ENCODE data around the gene PRKCQ.

Gene PRKCQ

DNA sequence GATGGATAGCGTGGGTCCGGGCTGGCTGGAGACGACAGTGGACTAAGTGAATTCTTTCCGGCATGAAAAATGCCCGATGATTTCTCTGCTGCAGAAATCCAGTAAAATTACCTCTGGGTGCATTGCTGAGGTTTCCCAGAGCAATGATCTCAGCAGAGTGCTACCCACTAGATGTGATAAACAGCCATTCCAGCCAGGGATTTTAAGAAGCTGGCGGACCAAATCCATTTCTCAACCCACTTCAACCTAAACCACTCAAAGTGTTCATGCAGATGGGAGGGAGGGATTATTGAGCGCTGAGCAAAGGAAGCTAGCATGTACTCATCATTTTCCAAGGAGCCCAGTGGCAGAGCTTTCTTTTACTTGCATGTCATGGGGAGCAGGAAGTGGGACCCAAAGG is 116.7 kb downstream of the PRKCQ start:
- no peak overlapping the region for H3K4me3 ChIP-seq (ENCODE audit: low read depth, low read length)
- TF ChIP-seq, protein P1, sequence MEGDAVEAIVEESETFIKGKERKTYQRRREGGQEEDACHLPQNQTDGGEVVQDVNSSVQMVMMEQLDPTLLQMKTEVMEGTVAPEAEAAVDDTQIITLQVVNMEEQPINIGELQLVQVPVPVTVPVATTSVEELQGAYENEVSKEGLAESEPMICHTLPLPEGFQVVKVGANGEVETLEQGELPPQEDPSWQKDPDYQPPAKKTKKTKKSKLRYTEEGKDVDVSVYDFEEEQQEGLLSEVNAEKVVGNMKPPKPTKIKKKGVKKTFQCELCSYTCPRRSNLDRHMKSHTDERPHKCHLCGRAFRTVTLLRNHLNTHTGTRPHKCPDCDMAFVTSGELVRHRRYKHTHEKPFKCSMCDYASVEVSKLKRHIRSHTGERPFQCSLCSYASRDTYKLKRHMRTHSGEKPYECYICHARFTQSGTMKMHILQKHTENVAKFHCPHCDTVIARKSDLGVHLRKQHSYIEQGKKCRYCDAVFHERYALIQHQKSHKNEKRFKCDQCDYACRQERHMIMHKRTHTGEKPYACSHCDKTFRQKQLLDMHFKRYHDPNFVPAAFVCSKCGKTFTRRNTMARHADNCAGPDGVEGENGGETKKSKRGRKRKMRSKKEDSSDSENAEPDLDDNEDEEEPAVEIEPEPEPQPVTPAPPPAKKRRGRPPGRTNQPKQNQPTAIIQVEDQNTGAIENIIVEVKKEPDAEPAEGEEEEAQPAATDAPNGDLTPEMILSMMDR (IDR thresholded peaks at IDR 0.05; ENCODE audit: low read depth, low read length) = no peak

DNA sequence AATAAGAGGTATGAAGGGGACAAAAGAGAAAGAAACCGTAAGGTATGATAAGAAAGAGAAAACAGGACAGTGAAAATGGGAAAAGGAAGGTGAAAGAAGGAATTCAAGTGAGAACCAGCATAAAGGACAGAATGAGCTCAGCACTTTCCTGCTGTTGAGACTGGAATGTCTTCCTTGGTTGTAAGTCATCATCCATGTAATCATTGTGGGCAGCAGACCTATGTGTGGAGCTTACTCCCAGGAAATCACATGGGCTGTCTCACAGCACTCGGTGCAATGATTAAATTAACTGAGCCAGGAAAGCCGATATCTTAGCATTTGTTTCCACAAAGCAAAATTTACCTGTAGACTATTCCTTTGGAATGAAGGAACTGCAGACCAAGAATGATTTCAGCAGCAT is 118.1 kb downstream of the PRKCQ start:
- TF ChIP-seq, protein P1 (IDR thresholded peaks at IDR 0.05; ENCODE audit: low read depth, low read length) = no peak
- no peak overlapping the region for H3K4me3 ChIP-seq (ENCODE audit: low read depth, low read length)

DNA sequence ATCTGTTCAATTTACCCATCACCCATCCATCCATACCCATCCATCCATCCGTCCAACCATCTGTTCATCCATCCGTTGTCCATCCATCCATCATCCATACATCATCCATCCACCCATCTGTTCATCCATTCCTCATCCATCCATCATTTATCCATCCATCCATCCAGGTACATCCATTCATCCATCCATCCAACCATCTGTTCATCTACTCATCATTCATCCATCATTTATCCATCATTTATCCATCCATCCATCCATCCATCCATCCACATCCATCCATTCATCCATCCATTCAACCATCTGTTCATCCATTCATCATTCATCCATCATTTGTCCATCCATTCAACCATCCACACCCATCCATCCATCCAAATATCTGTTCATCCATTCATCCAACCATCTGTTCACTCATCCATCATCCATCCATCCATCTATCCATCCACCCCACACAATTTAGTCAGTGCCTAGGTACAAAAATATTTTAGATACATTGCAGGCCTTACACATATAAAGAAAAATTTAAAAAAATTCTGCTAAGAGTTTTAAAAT is 119.1 kb downstream of the PRKCQ start:
- TF ChIP-seq, protein P1 (IDR thresholded peaks at IDR 0.05; ENCODE audit: low read depth, low read length) = no peak
- H3K4me3 ChIP-seq (ENCODE audit: low read depth, low read length) = no peak overlapping the region

DNA sequence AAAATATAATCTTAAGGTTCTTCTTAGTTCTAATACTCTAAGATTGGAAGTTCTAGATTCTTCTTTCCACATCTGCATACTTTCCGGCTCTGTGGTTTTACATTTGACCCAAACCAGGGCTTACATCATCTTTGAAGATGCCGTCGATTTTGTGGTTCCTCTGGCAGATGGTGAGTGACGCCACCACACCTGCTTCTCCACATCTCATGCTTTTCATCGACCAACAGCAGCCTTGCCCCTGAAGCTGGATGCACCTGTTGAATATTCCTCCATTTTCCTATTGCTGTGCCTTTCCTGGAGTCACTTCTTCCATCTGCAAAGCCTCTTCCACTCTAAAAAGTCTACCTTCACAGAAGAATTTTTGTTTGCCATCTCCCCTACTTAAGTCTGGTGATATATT is 121.3 kb downstream of the PRKCQ start:
- no peak overlapping the region for H3K4me3 ChIP-seq (ENCODE audit: low read depth, low read length)
- TF ChIP-seq, protein P1 (IDR thresholded peaks at IDR 0.05; ENCODE audit: low read depth, low read length) = no peak

DNA sequence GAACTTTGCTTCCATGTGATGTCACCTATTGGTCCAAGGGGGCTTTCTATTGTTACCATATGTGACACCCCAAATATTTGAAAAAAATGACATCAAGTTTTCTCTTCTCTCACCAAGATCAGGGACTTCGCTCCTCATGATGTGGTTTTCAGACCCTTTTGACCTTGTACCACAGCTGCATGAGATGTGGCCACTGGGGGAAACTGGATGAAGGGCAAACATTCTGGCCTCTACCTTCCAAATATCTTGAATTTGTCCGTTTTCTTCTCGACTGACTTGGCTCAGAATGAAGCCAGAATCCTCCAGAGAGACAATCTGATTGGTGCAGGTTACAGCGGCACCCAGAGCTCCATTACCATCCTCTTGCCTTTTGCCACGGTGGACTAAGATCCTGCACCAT is 122.7 kb downstream of the PRKCQ start:
- TF ChIP-seq, protein P1 (IDR thresholded peaks at IDR 0.05; ENCODE audit: low read depth, low read length) = no peak
- no peak overlapping the region for H3K4me3 ChIP-seq (ENCODE audit: low read depth, low read length)

DNA sequence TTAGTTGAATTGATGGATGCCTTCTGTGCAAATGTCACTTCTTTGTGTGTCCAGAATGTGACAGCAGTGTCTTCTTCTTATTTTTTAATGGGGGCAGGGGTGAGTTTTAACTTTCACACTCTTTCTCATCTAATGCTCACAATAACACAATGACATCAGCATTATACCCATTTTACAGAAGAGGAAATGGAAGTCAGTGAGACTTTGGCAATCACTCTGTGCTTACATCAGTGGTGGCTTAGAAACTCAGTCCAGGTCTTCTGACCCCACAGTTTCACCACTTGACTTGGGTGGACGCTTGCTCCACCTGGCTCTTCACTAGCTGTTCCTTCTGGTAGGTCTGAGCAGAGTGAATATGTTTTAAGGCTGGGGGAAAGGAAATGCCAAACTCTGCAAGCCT is 124.0 kb downstream of the PRKCQ start:
- TF ChIP-seq, protein P1 (IDR thresholded peaks at IDR 0.05; ENCODE audit: low read depth, low read length) = no peak
- no peak overlapping the region for H3K4me3 ChIP-seq (ENCODE audit: low read depth, low read length)

DNA sequence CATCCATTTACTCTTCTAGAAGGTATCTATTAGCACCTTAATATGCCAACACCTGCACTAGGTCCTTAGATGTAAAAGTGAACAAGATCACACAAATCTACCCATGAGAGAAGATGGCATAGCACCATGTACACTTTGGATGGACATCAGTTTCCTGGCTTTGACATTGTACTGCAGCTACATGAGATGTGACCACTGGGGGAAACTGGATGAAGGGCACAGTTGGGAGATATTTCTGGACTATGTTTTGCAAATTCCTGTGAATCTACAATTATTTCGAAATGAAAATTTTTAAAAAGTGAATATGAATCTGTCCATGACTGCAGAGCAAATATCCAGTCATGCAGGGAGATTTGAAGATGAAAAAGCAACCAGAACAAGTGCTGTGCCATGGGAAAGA is 124.5 kb downstream of the PRKCQ start:
- TF ChIP-seq, protein P1 (IDR thresholded peaks at IDR 0.05; ENCODE audit: low read depth, low read length) = no peak
- H3K4me3 ChIP-seq (ENCODE audit: low read depth, low read length) = no peak overlapping the region
